T-helper 9 cell (primary cell): ENCODE data around the gene WWOX.

Experiments used
- DNase-seq: peaks from one replicate; pipeline ENCODE4 v3.0.0-alpha.2; 2020

The WWOX gene

GRCh38 chr16:78984887-78985464, 885.5 kb downstream of the WWOX start:
- no peak for DNase-seq

- no peak for DNase-seq
These were observed 886.5 kb downstream of the WWOX start for GRCh38 chr16:78985716-78986605.

GRCh38 chr16:78987666-78988065, 888.2 kb downstream of the WWOX start:
- no peak for DNase-seq

- no peak for DNase-seq
These were observed 889.0 kb downstream of the WWOX start for GRCh38 chr16:78988361-78988969.

- DNase-seq = no peak
These were observed 890.9 kb downstream of the WWOX start for GRCh38 chr16:78990309-78990701.

GRCh38 chr16:78992001-78992400, 892.5 kb downstream of the WWOX start:
- DNase-seq = no peak

GRCh38 chr16:78993346-78993745, 893.9 kb downstream of the WWOX start:
- no peak for DNase-seq

- no peak for DNase-seq
These were observed 894.8 kb downstream of the WWOX start for GRCh38 chr16:78994135-78994745.

- no peak for DNase-seq
These were observed 896.0 kb downstream of the WWOX start for GRCh38 chr16:78995441-78995840.

GRCh38 chr16:78996790-78997189, 897.3 kb downstream of the WWOX start:
- DNase-seq = no peak

GRCh38 chr16:78998879-78999278, 899.4 kb downstream of the WWOX start:
- no peak for DNase-seq

- DNase-seq = no peak
These were observed 901.9 kb downstream of the WWOX start for GRCh38 chr16:79001156-79001967.

GRCh38 chr16:79003026-79003609, 903.7 kb downstream of the WWOX start:
- no peak for DNase-seq

GRCh38 chr16:79004309-79004708, 904.9 kb downstream of the WWOX start:
- DNase-seq = no peak

GRCh38 chr16:79005096-79005495, 905.6 kb downstream of the WWOX start:
- no peak for DNase-seq

GRCh38 chr16:79006206-79006605, 906.8 kb downstream of the WWOX start:
- no peak for DNase-seq

GRCh38 chr16:79006765-79007164, 907.3 kb downstream of the WWOX start:
- DNase-seq = no peak

- DNase-seq = no peak
These were observed 908.2 kb downstream of the WWOX start for GRCh38 chr16:79007614-79008013.

- no peak for DNase-seq
These were observed 908.8 kb downstream of the WWOX start for GRCh38 chr16:79008036-79008868.

GRCh38 chr16:79008869-79009179, 909.4 kb downstream of the WWOX start:
- no peak for DNase-seq

GRCh38 chr16:79009896-79010295, 910.4 kb downstream of the WWOX start:
- no peak for DNase-seq
